IMR-90 (cell line): ENCODE measurements around the gene CA7. TPM values are rescaled to one million over a fixed set of nuclear protein-coding genes. Genes with fewer than 3 reads are reported as not detected.

ENCODE experiments used
- ATAC-seq: fragments of 200-7000 bp; cut with Tn5 transposase; 2 replicates; pipeline ENCODE4 v1.9.1; 2020; ENCODE audit warnings: low read depth, mild to moderate bottlenecking, moderate library complexity
- BruUV-seq: library from RNA; stranded (reverse); fragments of 400-500 nt; replicated peaks from 2 replicates; lab custom pipeline; 2021; lab: Mats Ljungman, UMichigan
- CTCF ChIA-PET: fragments of 300-600 bp; formaldehyde crosslinking; extraction: SDS; loops from one replicate; lab custom pipeline; 2021; ENCODE audit warnings: antibody characterized with exemption; lab: Yijun Ruan, JAX
- POLR2A ChIA-PET: fragments of 300-600 bp; sonication (Branson Sonifier 250); formaldehyde crosslinking; loops from one replicate; lab custom pipeline; 2022; ENCODE audit warnings: antibody characterized with exemption; ENCODE audit not compliant: unreplicated experiment; lab: Charles Lee
- DNase-seq: peaks from one replicate; pipeline ENCODE4 v3.0.0; 2013
- H2AFZ ChIP-seq: replicated peaks from 2 replicates; pipeline ENCODE3; 2013; ENCODE audit warnings: low read length, mild to moderate bottlenecking; ENCODE audit not compliant: poor library complexity
- H2AK5ac ChIP-seq: 2 replicates; pipeline ENCODE4 v1.6.1; 2013; ENCODE audit warnings: low read depth, low read length, inconsistent platforms
- H2AK9ac ChIP-seq: replicated peaks from 2 replicates; pipeline ENCODE3; 2013; ENCODE audit warnings: mild to moderate bottlenecking, low read depth, low read length, moderate library complexity; ENCODE audit not compliant: poor library complexity
- H2BK120ac ChIP-seq: 2 replicates; pipeline ENCODE4 v1.6.1; 2013; ENCODE audit warnings: low read depth, low read length, inconsistent platforms
- H2BK15ac ChIP-seq: 3 replicates; pipeline ENCODE4 v1.6.1; 2013; ENCODE audit warnings: low read depth, low read length, inconsistent platforms
- H2BK20ac ChIP-seq: 2 replicates; pipeline ENCODE4 v1.6.1; 2013; ENCODE audit warnings: low read depth, mild to moderate bottlenecking, inconsistent platforms, low read length, moderate library complexity
- H2BK5ac ChIP-seq: 2 replicates; pipeline ENCODE4 v1.6.1; 2013; ENCODE audit warnings: mild to moderate bottlenecking, low read depth, low read length, inconsistent platforms; ENCODE audit not compliant: poor library complexity, severe bottlenecking
- H3K14ac ChIP-seq: replicated peaks from 2 replicates; pipeline ENCODE4 v1.6.1; 2013; ENCODE audit warnings: low read depth, low read length, inconsistent platforms
- H3K18ac ChIP-seq: 2 replicates; pipeline ENCODE4 v1.6.1; 2013; ENCODE audit warnings: low read depth, low read length, control low read depth
- H3K23ac ChIP-seq: 2 replicates; pipeline ENCODE4 v1.6.1; 2013; ENCODE audit warnings: low read depth, low read length, inconsistent platforms
- H3K27ac ChIP-seq: 2 replicates; pipeline ENCODE4 v1.5.1; 2013; ENCODE audit warnings: mild to moderate bottlenecking, control low read depth, low read length; ENCODE audit not compliant: insufficient read depth
- H3K27me3 ChIP-seq: 2 replicates; pipeline ENCODE4 v1.6.1; 2013; ENCODE audit warnings: low read length; ENCODE audit not compliant: control insufficient read depth, insufficient read depth
- H3K36me3 ChIP-seq: 2 replicates; pipeline ENCODE4 v1.6.1; 2013; ENCODE audit warnings: low read length, mixed read lengths; ENCODE audit not compliant: control insufficient read depth, insufficient read depth
- H3K4ac ChIP-seq: 2 replicates; pipeline ENCODE4 v1.6.1; 2013; ENCODE audit warnings: low read depth, low read length, inconsistent platforms
- H3K4me1 ChIP-seq: 2 replicates; pipeline ENCODE4 v1.6.1; 2013; ENCODE audit warnings: low read length, mixed read lengths; ENCODE audit not compliant: control insufficient read depth, insufficient read depth
- H3K4me2 ChIP-seq: 2 replicates; pipeline ENCODE4 v1.6.1; 2013; ENCODE audit warnings: low read depth, mild to moderate bottlenecking, control low read depth, low read length, moderate library complexity
- H3K4me3 ChIP-seq: 2 replicates; pipeline ENCODE4 v1.5.1; 2013; ENCODE audit warnings: low read depth, mild to moderate bottlenecking, control low read depth, low read length, moderate library complexity; ENCODE audit not compliant: insufficient read depth
- H3K56ac ChIP-seq: 2 replicates; pipeline ENCODE4 v1.6.1; 2013; ENCODE audit warnings: low read length, inconsistent platforms; ENCODE audit not compliant: insufficient read depth; ENCODE audit errors: extremely low read depth
- H3K79me1 ChIP-seq, 2 experiments: 2 replicates each; pipeline ENCODE4 v1.6.1; 2013; ENCODE audit warnings: low read length in 2 of 2, inconsistent platforms in 1 of 2, low read depth in 1 of 2
- H3K9ac ChIP-seq: 2 replicates; pipeline ENCODE4 v1.6.1; 2013; ENCODE audit warnings: low read depth, low read length, control low read depth
- H3K9me1 ChIP-seq: 2 replicates; pipeline ENCODE4 v1.6.1; 2013; ENCODE audit warnings: low read length, inconsistent platforms; ENCODE audit not compliant: insufficient read depth
- H3K9me3 ChIP-seq: 2 replicates; pipeline ENCODE4 v1.6.1; 2013; ENCODE audit warnings: low read length; ENCODE audit not compliant: control insufficient read depth, insufficient read depth
- H4K20me1 ChIP-seq: 2 replicates; pipeline ENCODE4 v1.6.1; 2013; ENCODE audit warnings: low read length, inconsistent platforms; ENCODE audit not compliant: insufficient read depth
- H4K5ac ChIP-seq: 2 replicates; pipeline ENCODE4 v1.6.1; 2013; ENCODE audit warnings: mild to moderate bottlenecking, low read depth, low read length, control low read depth
- H4K8ac ChIP-seq, 2 experiments: 2 replicates each; pipeline ENCODE4 v1.6.1; 2013; ENCODE audit warnings: low read depth in 2 of 2, low read length in 2 of 2, control low read depth in 1 of 2, inconsistent platforms in 1 of 2
- H4K91ac ChIP-seq: 2 replicates; pipeline ENCODE4 v1.6.1; 2013; ENCODE audit warnings: low read depth, low read length, inconsistent platforms; ENCODE audit not compliant: insufficient read depth
- CTCF ChIP-seq: conservative IDR thresholded peaks from 2 replicates; pipeline ENCODE4 v1.5.1; 2012; ENCODE audit warnings: mild to moderate bottlenecking, low read depth, low read length, improper control_type of control experiment
- SMC3 ChIP-seq: fragments of 150-350 bp; IDR thresholded peaks from 2 replicates; pipeline ENCODE4 v1.6.1; 2016; ENCODE audit warnings: low read depth, mild to moderate bottlenecking, antibody characterized with exemption, low read length, moderate library complexity
- WGBS, 2 experiments: methylation state at CpG; one replicate each; pipeline versions ENCODE4 v1.1.5 to v1.1.7; 2013; ENCODE audit warnings: missing lambda C conversion rate in 2 of 2; ENCODE audit not compliant: insufficient read length in 1 of 2; ENCODE audit errors: extremely low coverage in 2 of 2; 5-methylcytosine and 5-hydroxymethylcytosine counted together
- dilution Hi-C: fragments of 300-500 bp; cut with HindIII; formaldehyde crosslinking; loops from one replicate; pipeline ENCODE4 v1.14.3; 2018; ENCODE audit warnings: low sequenced_read_pairs; ENCODE audit not compliant: unreplicated experiment
- in situ Hi-C: fragments of 300-500 bp; cut with MboI; formaldehyde crosslinking; loops from 3 replicates; pipeline ENCODE4 v1.14.3; 2019; ENCODE audit warnings: low sequenced_read_pairs, inconsistent platforms, mixed read lengths
- intact Hi-C: fragments of 100-400 bp; cut with micrococcal nuclease; formaldehyde crosslinking; loops from 2 replicates; pipeline ENCODE4 v1.10.0; 2022
- polyA plus RNA-seq, 3 experiments: library from polyadenylated mRNA; depleted of rRNA; stranded (reverse); fragments of >200 nt; gene quantifications; 2 replicates each; pipeline ENCODE4 v1.2.3, GENCODE V29; 2012; ENCODE audit warnings: low replicate concordance in 1 of 3
- total RNA-seq: library from RNA; depleted of rRNA; stranded (reverse); fragments of >200 nt; gene quantifications from 2 replicates; pipeline ENCODE4 v1.2.3, GENCODE V29; 2012; rRNA removed

CA7 gene
- total and polyA plus RNA-seq, 2 of the 4 experiments (the other 2 are of a cell fraction) = not detected

GRCh38 chr16:66902648-66903543 lies 58.7 kb downstream of the CA7 start:
- peak overlapping the region; percentile 96 for H3K4ac ChIP-seq
- BruUV-seq = no TSS peak
- H3K79me1 ChIP-seq = peaks cover 0 to 10% of the 10 kb centered on the region in 2 experiments; a peak in 2 of 4 replicates
- no peak overlapping the region for H2BK5ac ChIP-seq
- in situ Hi-C loops = no loop called here
- no peaks in the 10 kb centered on the region for H3K36me3 ChIP-seq
- no peaks in the 10 kb centered on the region for H4K20me1 ChIP-seq
- H3K9ac ChIP-seq = no peak overlapping the region
- no peak overlapping the region for H3K23ac ChIP-seq
- ChIA-PET POLR2A (no interaction called here), CTCF (interaction anchor here (1.1 kb wide), 1 partner anchor 26 kb away, joined by 3 read pairs; no protein-coding TSS in a partner anchor)
- H3K14ac ChIP-seq = no peak overlapping the region
- H2BK120ac ChIP-seq = peak overlapping the region; percentile 98
- H4K8ac ChIP-seq = no peak overlapping the region; a peak in 1 of 4 replicates
- intact Hi-C loops = no loop called here
- H3K18ac ChIP-seq = 0 out of 2 replicates have a peak overlapping the region, but pooled peaks have one; percentile 16
- no peak overlapping the region for H2AFZ ChIP-seq
- peak overlapping the region; percentile 56 for H2AK5ac ChIP-seq
- H3K4me3 ChIP-seq = no peak overlapping the region
- H3K4me2 ChIP-seq = no peak overlapping the region
- H4K5ac ChIP-seq = no peak overlapping the region
- no peaks in the 10 kb centered on the region for H3K27me3 ChIP-seq
- 0 out of 2 replicates have a peak, but pooled peaks have one; percentile 3 for TF ChIP-seq CTCF
- TF ChIP-seq SMC3 = no peak
- peak overlapping the region; percentile 89 for H4K91ac ChIP-seq
- no peak overlapping the region for H3K27ac ChIP-seq
- H2AK9ac ChIP-seq = no peak overlapping the region
- ATAC-seq (no peak), DNase-seq (no peak)
- no peak overlapping the region for H3K56ac ChIP-seq
- H2BK20ac ChIP-seq = peak overlapping the region; percentile 43
- dilution Hi-C loops = no loop called here
- peaks cover 49% of the 10 kb centered on the region for H3K4me1 ChIP-seq
- peaks cover 53% of the 10 kb centered on the region for H3K9me1 ChIP-seq
- no peak overlapping the region for H2BK15ac ChIP-seq
- WGBS, 2 experiments = 84% methylated on average over 2 of the region's 14 CpGs; no CpG with 5 or more reads in 1 of the 2 experiments
- no peaks in the 10 kb centered on the region for H3K9me3 ChIP-seq

Other genes with a start within 250 kb of the CA7 start
- gene CMTM3, start 239.7 kb upstream of the CA7 start, total RNA-seq = 4.5 and 4.7 TPM in 2 replicates
- 34.6 and 35.5 TPM in 2 replicates for gene CMTM3, start 239.7 kb upstream of the CA7 start, polyA plus RNA-seq (2012; rRNA removed)
- gene CMTM4, start 147.7 kb upstream of the CA7 start, total RNA-seq = 14.5 and 15.8 TPM in 2 replicates
- gene CMTM4, start 147.7 kb upstream of the CA7 start, polyA plus RNA-seq (2012; rRNA removed) = 8.3 and 9.0 TPM in 2 replicates
- gene DYNC1LI2, start 92.8 kb upstream of the CA7 start, total RNA-seq = 88.4 and 98.9 TPM in 2 replicates
- gene DYNC1LI2, start 92.8 kb upstream of the CA7 start, polyA plus RNA-seq (2012; rRNA removed) = 54.2 and 65.3 TPM in 2 replicates
- under 0.01 TPM in 1 of 2 replicates, not detected in the other for gene TERB1, start 42.8 kb upstream of the CA7 start, total RNA-seq
- gene TERB1, start 42.8 kb upstream of the CA7 start, polyA plus RNA-seq (2012; rRNA removed) = not detected in 2 replicates
- gene NAE1, start 13.4 kb upstream of the CA7 start, total RNA-seq = 36.7 and 49.4 TPM in 2 replicates
- gene NAE1, start 13.4 kb upstream of the CA7 start, polyA plus RNA-seq (2012; rRNA removed) = 25.7 and 33.0 TPM in 2 replicates
- gene PDP2, start 36.1 kb downstream of the CA7 start, total RNA-seq = 12.5 and 16.8 TPM in 2 replicates
- gene PDP2, start 36.1 kb downstream of the CA7 start, polyA plus RNA-seq (2012; rRNA removed) = 5.3 and 5.7 TPM in 2 replicates
- not detected in 2 replicates for gene CDH16, start 74.5 kb downstream of the CA7 start, total RNA-seq
- gene CDH16, start 74.5 kb downstream of the CA7 start, polyA plus RNA-seq (2012; rRNA removed) = not detected in 2 replicates
- gene RRAD, start 81.1 kb downstream of the CA7 start, total RNA-seq = 1.3 and 1.4 TPM in 2 replicates
- gene RRAD, start 81.1 kb downstream of the CA7 start, polyA plus RNA-seq (2012; rRNA removed) = 2.1 and 2.9 TPM in 2 replicates
- gene CIAO2B, start 90.0 kb downstream of the CA7 start, total RNA-seq = 148 and 168 TPM in 2 replicates
- 234 and 283 TPM in 2 replicates for gene CIAO2B, start 90.0 kb downstream of the CA7 start, polyA plus RNA-seq (2012; rRNA removed)
- gene CES2, start 91.1 kb downstream of the CA7 start, total RNA-seq = 11.9 and 15.1 TPM in 2 replicates
- 23.2 and 24.2 TPM in 2 replicates for gene CES2, start 91.1 kb downstream of the CA7 start, polyA plus RNA-seq (2012; rRNA removed)
- under 0.01 TPM in 1 of 2 replicates, not detected in the other for gene CES3, start 116.9 kb downstream of the CA7 start, total RNA-seq
- gene CES3, start 116.9 kb downstream of the CA7 start, polyA plus RNA-seq (2012; rRNA removed) = 0.03 and 0.06 TPM in 2 replicates
- 0.72 and 0.83 TPM in 2 replicates for gene CES4A, start 144.2 kb downstream of the CA7 start, total RNA-seq
- gene CES4A, start 144.2 kb downstream of the CA7 start, polyA plus RNA-seq (2012; rRNA removed) = 4.0 and 4.7 TPM in 2 replicates
- gene CBFB, start 184.7 kb downstream of the CA7 start, total RNA-seq = 48.0 and 110 TPM in 2 replicates
- 39.8 and 44.2 TPM in 2 replicates for gene CBFB, start 184.7 kb downstream of the CA7 start, polyA plus RNA-seq (2012; rRNA removed)